GM23248 (cell line): Measurements from ENCODE around the gene RGMA. TPM values are rescaled to one million over a fixed set of nuclear protein-coding genes. Genes with fewer than 3 reads are reported as not detected.

ENCODE experiments used
- DNase-seq: peaks from one replicate; pipeline ENCODE4 v3.0.0-alpha.2; 2015
- H2AFZ ChIP-seq: fragments of 200-600 bp; sonication (generic); 2 replicates; pipeline ENCODE4 v1.6.1; 2016; ENCODE audit warnings: antibody characterized with exemption
- H3F3A ChIP-seq: fragments of 200-600 bp; sonication (generic); 2 replicates; pipeline ENCODE4 v1.6.1; 2016; ENCODE audit warnings: mild to moderate bottlenecking, antibody characterized with exemption, mixed run types; ENCODE audit not compliant: insufficient read depth
- H3K27ac ChIP-seq: fragments of 200-600 bp; sonication (generic); 2 replicates; pipeline ENCODE4 v1.5.1; 2016; ENCODE audit warnings: mild to moderate bottlenecking
- H3K27me3 ChIP-seq: fragments of 200-600 bp; sonication (generic); replicated peaks from 2 replicates; pipeline ENCODE4 v1.6.1; 2016; ENCODE audit warnings: mild to moderate bottlenecking; ENCODE audit not compliant: insufficient read depth
- H3K36me3 ChIP-seq: fragments of 200-600 bp; sonication (generic); 2 replicates; pipeline ENCODE4 v1.6.1; 2016; ENCODE audit warnings: low read depth, mild to moderate bottlenecking
- H3K4me1 ChIP-seq: fragments of 200-600 bp; sonication (generic); 2 replicates; pipeline ENCODE4 v1.6.1; 2016; ENCODE audit warnings: mild to moderate bottlenecking; ENCODE audit not compliant: insufficient read depth
- H3K4me2 ChIP-seq: fragments of 200-600 bp; sonication (generic); one replicate; pipeline ENCODE4 v1.6.1; 2016; ENCODE audit warnings: mild to moderate bottlenecking; ENCODE audit not compliant: unreplicated experiment
- H3K4me3 ChIP-seq: fragments of 200-600 bp; sonication (generic); 2 replicates; pipeline ENCODE4 v1.5.1; 2016; ENCODE audit warnings: mild to moderate bottlenecking
- H3K79me2 ChIP-seq: fragments of 200-600 bp; sonication (generic); 2 replicates; pipeline ENCODE4 v1.6.1; 2016; ENCODE audit warnings: mild to moderate bottlenecking; ENCODE audit not compliant: insufficient read depth
- H3K9ac ChIP-seq: fragments of 200-600 bp; sonication (generic); 2 replicates; pipeline ENCODE4 v1.6.1; 2016; ENCODE audit warnings: mild to moderate bottlenecking
- H3K9me2 ChIP-seq: fragments of 200-600 bp; sonication (generic); 2 replicates; pipeline ENCODE4 v1.6.1; 2016; ENCODE audit warnings: mixed run types, mild to moderate bottlenecking, moderate library complexity; ENCODE audit not compliant: insufficient read depth
- H3K9me3 ChIP-seq: fragments of 200-600 bp; sonication (generic); one replicate; pipeline ENCODE4 v1.6.1; 2017; ENCODE audit warnings: low read depth
- H4K20me1 ChIP-seq: fragments of 200-600 bp; sonication (generic); 2 replicates; pipeline ENCODE4 v1.6.0; 2016; ENCODE audit not compliant: insufficient read depth
- EZH2 ChIP-seq: fragments of 200-600 bp; sonication (generic); IDR thresholded peaks from 2 replicates; pipeline ENCODE4 v1.6.1; 2018; ENCODE audit warnings: antibody characterized with exemption, mild to moderate bottlenecking; ENCODE audit not compliant: insufficient read depth, poor library complexity, severe bottlenecking
- EZH2phosphoT487 ChIP-seq: fragments of 200-600 bp; sonication (generic); IDR thresholded peaks from 2 replicates; pipeline ENCODE4 v1.6.1; 2018; ENCODE audit warnings: antibody characterized with exemption, moderate library complexity, mild to moderate bottlenecking, low read depth; ENCODE audit not compliant: insufficient read depth
- WGBS, 2 experiments: methylation state at CpG; one replicate each; pipeline ENCODE4 v1.1.6; 2015 to 2017; ENCODE audit warnings: low lambda C conversion rate in 2 of 2, low coverage in 1 of 2; ENCODE audit errors: missing lambda C conversion rate in 2 of 2; 5-methylcytosine and 5-hydroxymethylcytosine counted together
- in situ Hi-C: fragments of 300-500 bp; cut with MboI; formaldehyde crosslinking; loops from 2 replicates; pipeline ENCODE4 v1.15.0; 2020
- polyA plus RNA-seq: library from polyadenylated mRNA; unstranded; fragments of >200 nt; fragmentation: Nextera tagmentation; extraction: Ambion mirVana; gene quantifications from 2 replicates; pipeline ENCODE4 v1.2.1, GENCODE V29; 2016
- total RNA-seq: library from RNA; depleted of rRNA; stranded (reverse); fragments of >200 nt; shearing (Covaris generic); gene quantifications from 2 replicates; pipeline ENCODE4 v1.2.3, GENCODE V29; 2014

The RGMA gene
- total and polyA plus RNA-seq, 2 experiments from 2014 or later = 0.76 to 0.84 TPM

- no peaks in the 10 kb centered on the region for H3K4me1 ChIP-seq
- H3K9me2 ChIP-seq = no peaks in the 10 kb centered on the region
- H3K79me2 ChIP-seq = no peaks in the 10 kb centered on the region
- no peaks in the 10 kb centered on the region for H3K27me3 ChIP-seq
- no peak for DNase-seq
- H3K9me3 ChIP-seq = no peaks in the 10 kb centered on the region
- no peaks in the 10 kb centered on the region for H4K20me1 ChIP-seq
- TF ChIP-seq EZH2 (no peak), EZH2phosphoT487 (no peak)
- in situ Hi-C loops = no loop called here
- 45 to 51% methylated on average over 10 of the region's 10 CpGs for WGBS, 2 experiments
- H3F3A ChIP-seq = no peaks in the 10 kb centered on the region
- no peak overlapping the region for H3K9ac ChIP-seq
- no peak overlapping the region for H3K27ac ChIP-seq
- H2AFZ ChIP-seq = no peak overlapping the region
- no peaks in the 10 kb centered on the region for H3K36me3 ChIP-seq
- H3K4me3 ChIP-seq = no peak overlapping the region
- no peak overlapping the region for H3K4me2 ChIP-seq
Observed at GRCh38 chr15:93131485-93132095, 42.6 kb upstream of the RGMA start.

GRCh38 chr15:93129702-93130488 is 40.9 kb upstream of the RGMA start:
- no peaks in the 10 kb centered on the region for H3F3A ChIP-seq
- no peaks in the 10 kb centered on the region for H3K79me2 ChIP-seq
- no peak overlapping the region for H3K4me2 ChIP-seq
- TF ChIP-seq EZH2 = no peak
- no peak for DNase-seq
- no peaks in the 10 kb centered on the region for H3K36me3 ChIP-seq
- H3K9me3 ChIP-seq = no peaks in the 10 kb centered on the region
- H3K9ac ChIP-seq = no peak overlapping the region
- no peak overlapping the region for H3K27ac ChIP-seq
- no peak overlapping the region for H3K4me3 ChIP-seq
- no peaks in the 10 kb centered on the region for H3K4me1 ChIP-seq
- in situ Hi-C loops = no loop called here
- H3K27me3 ChIP-seq = no peaks in the 10 kb centered on the region
- WGBS, 2 experiments = 49 to 55% methylated on average over 17 of the region's 18 CpGs
- H4K20me1 ChIP-seq = no peaks in the 10 kb centered on the region
- no peaks in the 10 kb centered on the region for H3K9me2 ChIP-seq
- H2AFZ ChIP-seq = no peak overlapping the region

GRCh38 chr15:93127286-93127685 is 38.3 kb upstream of the RGMA start:
- no peaks in the 10 kb centered on the region for H3K9me2 ChIP-seq
- in situ Hi-C loops = no loop called here
- H3K79me2 ChIP-seq = no peaks in the 10 kb centered on the region
- DNase-seq = no peak
- 24 to 25% methylated on average over 6 of the region's 6 CpGs for WGBS, 2 experiments
- H3K36me3 ChIP-seq = no peaks in the 10 kb centered on the region
- no peak overlapping the region for H3K4me3 ChIP-seq
- no peaks in the 10 kb centered on the region for H3K4me1 ChIP-seq
- no peak overlapping the region for H3K27ac ChIP-seq
- no peaks in the 10 kb centered on the region for H4K20me1 ChIP-seq
- H3K9me3 ChIP-seq = no peaks in the 10 kb centered on the region
- no peaks in the 10 kb centered on the region for H3F3A ChIP-seq
- H3K4me2 ChIP-seq = no peak overlapping the region
- TF ChIP-seq EZH2phosphoT487 (no peak), EZH2 (no peak)
- no peaks in the 10 kb centered on the region for H3K27me3 ChIP-seq
- H2AFZ ChIP-seq = no peak overlapping the region
- no peak overlapping the region for H3K9ac ChIP-seq

GRCh38 chr15:93126599-93126998 is 37.6 kb upstream of the RGMA start:
- in situ Hi-C loops = no loop called here
- Histone ChIP-seq H3K79me2 (no peaks in the 10 kb centered on the region), H3K4me3 (no peak overlapping the region), H3K27me3 (no peaks in the 10 kb centered on the region), H3K9me2 (no peaks in the 10 kb centered on the region), H3K4me2 (no peak overlapping the region), H4K20me1 (no peaks in the 10 kb centered on the region), H3K4me1 (no peaks in the 10 kb centered on the region), H3K27ac (no peak overlapping the region), H2AFZ (no peak overlapping the region), H3F3A (no peaks in the 10 kb centered on the region), H3K36me3 (no peaks in the 10 kb centered on the region), H3K9ac (no peak overlapping the region), H3K9me3 (no peaks in the 10 kb centered on the region)
- TF ChIP-seq EZH2 (no peak), EZH2phosphoT487 (no peak)
- no peak for DNase-seq
- WGBS, 2 experiments = 8% methylated on average over 8 of the region's 8 CpGs
